Liver (tissue), 9 donors: Measurements from ENCODE around the gene ATP11C. TPM values are rescaled to one million over a fixed set of nuclear protein-coding genes. Genes with fewer than 3 reads are reported as not detected.
A peak's percentile ranks its signal among the peaks of the same experiment; 100 is the strongest.

Source experiments
- DNase-seq: peaks from one replicate; pipeline ENCODE4 v3.0.0-alpha.2; 2017; ENCODE audit warnings: low spot score
- H3K27ac ChIP-seq, 2 donors: one replicate each; pipeline ENCODE4 v1.7.0; 2013; ENCODE audit warnings: inconsistent platforms in 2 of 2, low read length in 2 of 2, control low read depth in 1 of 2, low read depth in 1 of 2, mild to moderate bottlenecking in 1 of 2
- H3K27me3 ChIP-seq, 4 donors: one replicate each; pipeline versions ENCODE4 v1.6.1 to v1.7.0; 2013; ENCODE audit warnings: low read length in 3 of 4, inconsistent platforms in 1 of 4, mild to moderate bottlenecking in 1 of 4, moderate library complexity in 1 of 4; ENCODE audit not compliant: control insufficient read depth in 4 of 4, insufficient read depth in 4 of 4
- H3K36me3 ChIP-seq, 4 donors: one replicate each; pipeline versions ENCODE4 v1.6.1 to v1.7.0; 2013; ENCODE audit warnings: low read length in 3 of 4, mild to moderate bottlenecking in 3 of 4, low read depth in 1 of 4, moderate library complexity in 1 of 4; ENCODE audit not compliant: control insufficient read depth in 4 of 4, insufficient read depth in 3 of 4
- H3K4me1 ChIP-seq, 4 donors: one replicate each; pipeline versions ENCODE4 v1.6.1 to v1.7.0; 2013; ENCODE audit warnings: low read length in 3 of 4, mild to moderate bottlenecking in 3 of 4, moderate library complexity in 1 of 4; ENCODE audit not compliant: control insufficient read depth in 4 of 4, insufficient read depth in 4 of 4
- H3K4me3 ChIP-seq, 3 donors: one replicate each; pipeline versions ENCODE4 v1.6.1 to v1.7.0; 2013; ENCODE audit warnings: low read length in 3 of 3, control low read depth in 1 of 3, low read depth in 1 of 3, mild to moderate bottlenecking in 1 of 3
- H3K9ac ChIP-seq, 2 donors: one replicate each; pipeline ENCODE4 v1.7.0; 2013; ENCODE audit warnings: low read length in 2 of 2, mild to moderate bottlenecking in 2 of 2, moderate library complexity in 2 of 2, control low read depth in 1 of 2, low read depth in 1 of 2
- H3K9me3 ChIP-seq, 4 donors: one replicate each; pipeline versions ENCODE4 v1.6.1 to v1.7.0; 2013; ENCODE audit warnings: low read length in 3 of 4; ENCODE audit not compliant: control insufficient read depth in 4 of 4
- EGR1 ChIP-seq, 2 donors: IDR thresholded peaks; 2 replicates each; pipeline ENCODE4 v1.6.1; 2016 to 2018; ENCODE audit warnings: antibody characterized with exemption in 2 of 2, low read depth in 2 of 2
- FOXA2 ChIP-seq: IDR thresholded peaks from 2 replicates; pipeline ENCODE4 v1.6.1; 2016; ENCODE audit warnings: antibody characterized with exemption
- GABPA ChIP-seq, 2 donors: IDR thresholded peaks in 1 of 2; conservative IDR thresholded peaks in 1 of 2; 2 replicates each; pipeline ENCODE4 v1.6.1; 2016; ENCODE audit warnings: antibody characterized with exemption in 2 of 2, mild to moderate bottlenecking in 1 of 2, moderate library complexity in 1 of 2
- HNF4A ChIP-seq, 2 donors: conservative IDR thresholded peaks; 2 replicates each; pipeline ENCODE4 v1.6.1; 2016; ENCODE audit warnings: antibody characterized with exemption in 2 of 2, mild to moderate bottlenecking in 2 of 2
- HNF4G ChIP-seq: IDR thresholded peaks from 2 replicates; pipeline ENCODE4 v1.6.1; 2016; ENCODE audit warnings: antibody characterized with exemption
- JUND ChIP-seq, 2 donors: IDR thresholded peaks; 2 replicates each; pipeline ENCODE4 v1.6.1; 2016; ENCODE audit warnings: antibody characterized with exemption in 2 of 2
- NR2F2 ChIP-seq: IDR thresholded peaks from 2 replicates; pipeline ENCODE4 v1.6.1; 2016; ENCODE audit warnings: antibody characterized with exemption
- RAD21 ChIP-seq, 2 donors: IDR thresholded peaks; 2 replicates each; pipeline ENCODE4 v1.6.1; 2016; ENCODE audit warnings: antibody characterized with exemption in 2 of 2, mild to moderate bottlenecking in 2 of 2
- RXRA ChIP-seq, 2 donors: IDR thresholded peaks; 2 replicates each; pipeline ENCODE4 v1.6.1; 2017 to 2018; ENCODE audit warnings: antibody characterized with exemption in 2 of 2, mild to moderate bottlenecking in 1 of 2
- TAF1 ChIP-seq: conservative IDR thresholded peaks from 2 replicates; pipeline ENCODE4 v1.6.1; 2016; ENCODE audit warnings: antibody characterized with exemption, mild to moderate bottlenecking
- YY1 ChIP-seq: IDR thresholded peaks from 2 replicates; pipeline ENCODE4 v1.6.1; 2016; ENCODE audit warnings: antibody characterized with exemption, mild to moderate bottlenecking
- WGBS: extraction: QIAGEN DNeasy Blood & Tissue Kit; methylation state at CpG from one replicate; pipeline ENCODE4 v1.1.7; 2013; 5-methylcytosine and 5-hydroxymethylcytosine counted together
- polyA plus RNA-seq, 2 donors: library from polyadenylated mRNA; stranded (reverse) in 1 of 2; unstranded in 1 of 2; fragments of 200-250 nt in 1 of 2; fragments of >200 nt in 1 of 2; fragmentation: Nextera tagmentation in 1 of 2; extraction: Ambion mirVana in 1 of 2; gene quantifications; one replicate each; pipeline versions ENCODE4 v1.2.1 to v1.2.3, GENCODE V29; 2013 to 2015
- total RNA-seq, 2 donors: library from RNA; depleted of rRNA; stranded (reverse); fragments of >200 nt; gene quantifications; one replicate each; pipeline ENCODE4 v1.2.3, GENCODE V29; 2014
- TF ChIP-seq, protein P1 (sequence below): IDR thresholded peaks from 2 replicates; pipeline ENCODE4 v1.6.1; 2016; ENCODE audit warnings: antibody characterized with exemption, mild to moderate bottlenecking
- TF ChIP-seq, protein P2 (sequence below): IDR thresholded peaks from 2 replicates; pipeline ENCODE4 v1.6.1; 2016; ENCODE audit warnings: antibody characterized with exemption
- TF ChIP-seq, protein P3 (sequence below): fragments of 150-350 bp; IDR thresholded peaks from 2 replicates; pipeline ENCODE4 v1.5.1; 2017; ENCODE audit warnings: improper control_type of control experiment, low read depth, low read length; ENCODE audit not compliant: missing input control
- TF ChIP-seq, protein P4 (sequence below): IDR thresholded peaks from 2 replicates; pipeline ENCODE4 v1.6.1; 2016; ENCODE audit warnings: antibody characterized with exemption
- donor health status: healthy.
- donor health status: healthy.
- donor health status: healthy.
- donor health status: healthy.
- donor health status: healthy.

Gene ATP11C
- total and polyA plus RNA-seq, 4 donors = 11.8 to 52.1 (median 18.9) TPM

DNA sequence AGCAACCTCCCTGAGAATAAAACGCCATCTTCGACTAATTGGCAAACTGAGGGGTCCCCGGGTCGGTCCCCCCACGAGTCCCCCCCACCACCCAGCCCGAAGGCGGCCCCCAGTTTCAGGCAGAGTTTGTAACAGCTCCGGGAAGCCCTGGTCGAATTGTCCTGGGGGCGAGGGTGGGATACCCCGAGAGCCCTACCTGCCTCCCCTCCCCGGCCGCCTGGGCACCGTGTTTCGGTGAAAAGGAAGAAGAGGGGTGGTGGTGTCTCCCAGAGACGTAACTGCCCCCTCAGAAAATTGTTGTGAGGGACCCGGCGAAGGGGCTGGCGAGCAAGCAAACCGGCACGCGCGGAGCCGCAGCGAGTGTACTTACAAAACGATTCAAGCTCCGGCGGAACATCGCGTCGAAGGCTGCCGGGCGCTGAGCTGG, 1.2 kb downstream of the ATP11C start:
- Histone ChIP-seq H3K27me3 (no peaks in the 10 kb centered on the region), H3K9ac (peak overlapping the region; percentile 54 to 71), H3K36me3 (no peaks in the 10 kb centered on the region), H3K9me3 (no peaks in the 10 kb centered on the region), H3K4me1 (peaks cover 1 to 16% (median 8%) of the 10 kb centered on the region in 4 donors), H3K27ac (peak overlapping the region; percentile 71 to 73), H3K4me3 (peak overlapping the region; percentile 69 to 89 (median 78))
- no peak for TF ChIP-seq FOXA2
- TF ChIP-seq, protein P1, sequence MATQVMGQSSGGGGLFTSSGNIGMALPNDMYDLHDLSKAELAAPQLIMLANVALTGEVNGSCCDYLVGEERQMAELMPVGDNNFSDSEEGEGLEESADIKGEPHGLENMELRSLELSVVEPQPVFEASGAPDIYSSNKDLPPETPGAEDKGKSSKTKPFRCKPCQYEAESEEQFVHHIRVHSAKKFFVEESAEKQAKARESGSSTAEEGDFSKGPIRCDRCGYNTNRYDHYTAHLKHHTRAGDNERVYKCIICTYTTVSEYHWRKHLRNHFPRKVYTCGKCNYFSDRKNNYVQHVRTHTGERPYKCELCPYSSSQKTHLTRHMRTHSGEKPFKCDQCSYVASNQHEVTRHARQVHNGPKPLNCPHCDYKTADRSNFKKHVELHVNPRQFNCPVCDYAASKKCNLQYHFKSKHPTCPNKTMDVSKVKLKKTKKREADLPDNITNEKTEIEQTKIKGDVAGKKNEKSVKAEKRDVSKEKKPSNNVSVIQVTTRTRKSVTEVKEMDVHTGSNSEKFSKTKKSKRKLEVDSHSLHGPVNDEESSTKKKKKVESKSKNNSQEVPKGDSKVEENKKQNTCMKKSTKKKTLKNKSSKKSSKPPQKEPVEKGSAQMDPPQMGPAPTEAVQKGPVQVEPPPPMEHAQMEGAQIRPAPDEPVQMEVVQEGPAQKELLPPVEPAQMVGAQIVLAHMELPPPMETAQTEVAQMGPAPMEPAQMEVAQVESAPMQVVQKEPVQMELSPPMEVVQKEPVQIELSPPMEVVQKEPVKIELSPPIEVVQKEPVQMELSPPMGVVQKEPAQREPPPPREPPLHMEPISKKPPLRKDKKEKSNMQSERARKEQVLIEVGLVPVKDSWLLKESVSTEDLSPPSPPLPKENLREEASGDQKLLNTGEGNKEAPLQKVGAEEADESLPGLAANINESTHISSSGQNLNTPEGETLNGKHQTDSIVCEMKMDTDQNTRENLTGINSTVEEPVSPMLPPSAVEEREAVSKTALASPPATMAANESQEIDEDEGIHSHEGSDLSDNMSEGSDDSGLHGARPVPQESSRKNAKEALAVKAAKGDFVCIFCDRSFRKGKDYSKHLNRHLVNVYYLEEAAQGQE = no peak
- TF ChIP-seq RXRA (IDR thresholded peaks at IDR 0.05) = no peak
- TF ChIP-seq GABPA (IDR thresholded peaks at IDR 0.05 in 1 of 2, conservative IDR thresholded peaks at IDR 0.05 in 1 of 2) = no peak
- TF ChIP-seq TAF1 = no peak
- TF ChIP-seq HNF4A (conservative IDR thresholded peaks at IDR 0.05) = no peak
- TF ChIP-seq YY1 = no peak
- TF ChIP-seq JUND (IDR thresholded peaks at IDR 0.05) = no peak
- TF ChIP-seq, protein P2, sequence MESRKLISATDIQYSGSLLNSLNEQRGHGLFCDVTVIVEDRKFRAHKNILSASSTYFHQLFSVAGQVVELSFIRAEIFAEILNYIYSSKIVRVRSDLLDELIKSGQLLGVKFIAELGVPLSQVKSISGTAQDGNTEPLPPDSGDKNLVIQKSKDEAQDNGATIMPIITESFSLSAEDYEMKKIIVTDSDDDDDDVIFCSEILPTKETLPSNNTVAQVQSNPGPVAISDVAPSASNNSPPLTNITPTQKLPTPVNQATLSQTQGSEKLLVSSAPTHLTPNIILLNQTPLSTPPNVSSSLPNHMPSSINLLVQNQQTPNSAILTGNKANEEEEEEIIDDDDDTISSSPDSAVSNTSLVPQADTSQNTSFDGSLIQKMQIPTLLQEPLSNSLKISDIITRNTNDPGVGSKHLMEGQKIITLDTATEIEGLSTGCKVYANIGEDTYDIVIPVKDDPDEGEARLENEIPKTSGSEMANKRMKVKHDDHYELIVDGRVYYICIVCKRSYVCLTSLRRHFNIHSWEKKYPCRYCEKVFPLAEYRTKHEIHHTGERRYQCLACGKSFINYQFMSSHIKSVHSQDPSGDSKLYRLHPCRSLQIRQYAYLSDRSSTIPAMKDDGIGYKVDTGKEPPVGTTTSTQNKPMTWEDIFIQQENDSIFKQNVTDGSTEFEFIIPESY = no peak
- no peak for TF ChIP-seq EGR1 (IDR thresholded peaks at IDR 0.05; ENCODE audit: low read depth in 2 of 2)
- TF ChIP-seq HNF4G = no peak
- no peak for TF ChIP-seq NR2F2
- TF ChIP-seq, protein P3, sequence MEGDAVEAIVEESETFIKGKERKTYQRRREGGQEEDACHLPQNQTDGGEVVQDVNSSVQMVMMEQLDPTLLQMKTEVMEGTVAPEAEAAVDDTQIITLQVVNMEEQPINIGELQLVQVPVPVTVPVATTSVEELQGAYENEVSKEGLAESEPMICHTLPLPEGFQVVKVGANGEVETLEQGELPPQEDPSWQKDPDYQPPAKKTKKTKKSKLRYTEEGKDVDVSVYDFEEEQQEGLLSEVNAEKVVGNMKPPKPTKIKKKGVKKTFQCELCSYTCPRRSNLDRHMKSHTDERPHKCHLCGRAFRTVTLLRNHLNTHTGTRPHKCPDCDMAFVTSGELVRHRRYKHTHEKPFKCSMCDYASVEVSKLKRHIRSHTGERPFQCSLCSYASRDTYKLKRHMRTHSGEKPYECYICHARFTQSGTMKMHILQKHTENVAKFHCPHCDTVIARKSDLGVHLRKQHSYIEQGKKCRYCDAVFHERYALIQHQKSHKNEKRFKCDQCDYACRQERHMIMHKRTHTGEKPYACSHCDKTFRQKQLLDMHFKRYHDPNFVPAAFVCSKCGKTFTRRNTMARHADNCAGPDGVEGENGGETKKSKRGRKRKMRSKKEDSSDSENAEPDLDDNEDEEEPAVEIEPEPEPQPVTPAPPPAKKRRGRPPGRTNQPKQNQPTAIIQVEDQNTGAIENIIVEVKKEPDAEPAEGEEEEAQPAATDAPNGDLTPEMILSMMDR = no peak
- TF ChIP-seq RAD21 (IDR thresholded peaks at IDR 0.05) = no peak
- TF ChIP-seq, protein P4, sequence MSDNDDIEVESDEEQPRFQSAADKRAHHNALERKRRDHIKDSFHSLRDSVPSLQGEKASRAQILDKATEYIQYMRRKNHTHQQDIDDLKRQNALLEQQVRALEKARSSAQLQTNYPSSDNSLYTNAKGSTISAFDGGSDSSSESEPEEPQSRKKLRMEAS = no peak
- no peak for DNase-seq
- WGBS = under 1% methylated on average over 33 of the region's 33 CpGs

DNA sequence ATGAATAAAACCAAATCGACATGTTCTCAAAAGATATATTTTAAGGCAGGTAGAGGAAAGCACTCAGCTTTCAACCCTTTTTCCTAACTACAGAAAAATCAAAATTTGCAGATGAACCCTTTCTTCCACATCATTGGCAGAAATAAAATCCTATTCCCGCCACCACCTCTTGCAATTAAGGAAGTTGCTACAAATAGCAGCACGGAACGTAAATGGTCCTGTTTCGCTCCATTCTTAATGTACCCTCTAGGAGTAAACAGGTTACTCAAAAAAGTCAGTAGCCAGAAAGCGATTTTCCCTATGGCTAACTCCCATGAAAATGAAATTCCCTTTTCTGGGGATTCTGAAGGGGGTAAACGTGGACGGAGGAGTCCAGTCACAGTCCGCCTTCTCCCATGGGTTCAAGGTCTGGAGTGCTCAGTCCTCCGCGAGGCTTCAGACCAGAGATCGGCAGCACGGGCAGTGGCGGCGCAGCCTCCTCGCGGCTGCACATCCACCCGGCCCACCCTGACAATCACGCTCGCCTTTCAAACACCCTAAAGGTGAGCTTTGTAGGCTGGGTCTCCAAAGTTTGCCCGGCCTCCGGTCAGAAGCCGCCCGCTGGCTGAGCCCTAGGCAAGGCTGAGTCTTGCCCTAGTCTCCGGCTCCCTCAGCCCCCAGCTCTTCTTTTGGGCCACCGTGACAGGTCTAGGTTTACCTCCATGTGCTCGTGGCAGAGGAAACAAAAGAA, 1.8 kb downstream of the ATP11C start:
- no peaks in the 10 kb centered on the region for H3K27me3 ChIP-seq
- peak overlapping the region; percentile 71 to 73 for H3K27ac ChIP-seq
- peak overlapping the region; percentile 14 to 67 for H3K9ac ChIP-seq
- peak overlapping the region; percentile 69 to 89 (median 78) for H3K4me3 ChIP-seq
- TF ChIP-seq HNF4A (conservative IDR thresholded peaks at IDR 0.05) = peak; percentile 39 to 46
- peak in 1 of 2 donors; percentile 22 for TF ChIP-seq RAD21 (IDR thresholded peaks at IDR 0.05)
- TF ChIP-seq, protein P1 = no peak
- no peaks in the 10 kb centered on the region for H3K9me3 ChIP-seq
- no peaks in the 10 kb centered on the region for H3K36me3 ChIP-seq
- DNase-seq = peak; percentile 34
- H3K4me1 ChIP-seq = peaks cover 1 to 16% (median 8%) of the 10 kb centered on the region in 4 donors
- WGBS = 2% methylated on average over 27 of the region's 27 CpGs
